Midbrain (tissue), 1 donor: ENCODE data around the gene GAS5.
"Not testable (repeated sequence)": the region's sequence is repeated elsewhere in the genome, so short reads cannot be mapped to it uniquely, and the experiment has no call there.

Experiments
- DNase-seq: peaks from one replicate; lab custom pipeline; 2025; lab: John Stamatoyannopoulos, UW

The GAS5 gene

DNA sequence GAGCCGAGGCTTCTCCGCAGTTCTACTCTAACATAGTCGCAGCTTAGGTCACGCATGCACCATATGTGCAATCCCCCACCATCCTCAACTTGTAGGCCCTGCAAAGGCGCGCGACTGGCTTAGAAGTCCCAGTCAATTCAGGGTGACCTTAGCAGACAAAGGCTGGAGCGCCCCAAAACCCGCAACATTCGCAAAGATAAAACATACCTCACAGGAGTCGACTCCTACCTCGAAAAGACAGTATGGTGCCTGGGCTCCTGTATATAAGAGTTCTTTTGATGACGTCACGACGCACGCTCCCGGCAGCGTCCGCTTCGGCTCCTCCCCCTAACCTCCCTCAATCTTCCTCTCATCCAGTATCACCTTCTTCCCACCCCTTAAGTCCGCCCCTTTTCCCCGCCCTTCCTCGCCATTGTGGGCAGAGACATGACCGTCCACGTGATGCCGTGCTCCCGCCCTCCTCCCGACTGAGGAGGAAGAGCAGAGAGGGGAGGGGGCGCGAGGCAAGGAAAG lies at the start of gene GAS5:
GAS5 (minus strand) TSS at position 237 of the 513 bp plus-strand sequence.
- peak; percentile 99 for DNase-seq

- DNase-seq: no peak
Observed at GRCh38 chr1:173917149-173917548, 49.4 kb upstream of the GAS5 start, which contains the start of gene SERPINC1. SERPINC1 (minus strand) TSS chr1:173917327; CDS start chr1:173917259, 68 bp downstream.

DNA sequence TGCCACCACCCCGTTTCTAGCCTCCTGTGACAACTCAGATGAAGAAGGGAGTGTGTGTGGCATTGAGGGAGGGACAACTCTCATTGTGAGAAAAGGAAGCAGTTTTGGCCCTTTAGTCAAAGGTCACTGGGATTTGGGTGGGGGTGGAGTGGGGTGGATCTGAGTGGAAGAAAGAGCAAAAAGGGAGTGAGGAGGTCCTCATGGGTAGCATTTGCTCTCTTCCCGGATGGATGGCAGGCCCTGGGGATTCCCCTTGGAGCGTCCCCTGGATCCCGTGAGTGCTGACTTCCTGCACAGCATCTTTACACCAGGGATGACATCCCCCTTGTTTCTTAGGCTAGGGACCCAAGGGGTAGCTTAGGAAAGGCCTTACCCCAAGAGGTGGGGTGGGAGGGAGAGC lies 48.9 kb upstream of the GAS5 start:
- no peak for DNase-seq

GRCh38 chr1:173915596-173915995 lies 47.8 kb upstream of the GAS5 start:
- DNase-seq: no peak

DNA sequence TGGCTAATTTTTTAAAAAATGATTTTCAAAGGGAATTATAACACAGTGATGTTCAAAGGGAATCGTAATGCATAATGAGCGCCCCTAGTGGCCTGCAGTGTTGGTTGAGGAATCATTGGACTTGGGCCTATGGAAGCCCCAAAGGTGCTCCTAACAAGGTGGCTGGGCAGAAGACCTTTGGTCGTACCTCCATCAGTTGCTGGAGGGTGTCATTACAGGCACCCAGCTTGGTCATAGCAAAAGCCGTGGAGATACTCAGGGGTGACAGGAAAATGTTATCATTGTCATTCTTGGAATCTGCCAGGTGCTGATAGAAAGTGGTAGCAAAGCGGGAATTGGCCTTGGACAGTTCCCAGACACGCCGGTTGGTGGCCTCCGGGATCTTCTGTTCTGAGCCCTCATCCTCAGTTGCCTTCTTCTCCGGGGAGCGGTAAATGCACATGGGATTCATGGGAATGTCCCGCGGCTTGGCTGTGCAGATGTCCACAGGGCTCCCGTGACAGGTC lies 46.6 kb upstream of the GAS5 start:
- no peak for DNase-seq

GRCh38 chr1:173913111-173913510 lies 45.3 kb upstream of the GAS5 start:
- DNase-seq: no peak

GRCh38 chr1:173903827-173904531 lies 36.2 kb upstream of the GAS5 start:
- DNase-seq: no peak

DNA sequence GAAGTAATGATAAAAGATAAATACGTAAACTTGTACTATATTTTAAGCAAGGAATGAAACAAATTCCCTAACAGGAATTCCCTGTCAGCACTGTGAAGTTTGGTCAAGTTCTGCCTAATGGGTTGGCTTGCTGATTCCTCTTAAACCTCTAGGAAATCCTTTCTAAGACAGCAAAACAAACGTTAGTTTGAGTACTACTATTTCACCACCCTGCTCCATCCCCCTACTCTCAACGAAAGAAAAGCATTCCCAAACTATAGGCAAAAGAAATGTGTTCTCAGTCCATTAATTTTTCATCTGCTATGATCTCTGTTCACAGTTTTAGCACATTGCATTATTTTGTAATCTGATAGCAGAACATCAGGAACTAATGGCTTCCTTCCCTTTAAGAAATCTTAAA lies 33.2 kb upstream of the GAS5 start:
- DNase-seq: no peak

DNA sequence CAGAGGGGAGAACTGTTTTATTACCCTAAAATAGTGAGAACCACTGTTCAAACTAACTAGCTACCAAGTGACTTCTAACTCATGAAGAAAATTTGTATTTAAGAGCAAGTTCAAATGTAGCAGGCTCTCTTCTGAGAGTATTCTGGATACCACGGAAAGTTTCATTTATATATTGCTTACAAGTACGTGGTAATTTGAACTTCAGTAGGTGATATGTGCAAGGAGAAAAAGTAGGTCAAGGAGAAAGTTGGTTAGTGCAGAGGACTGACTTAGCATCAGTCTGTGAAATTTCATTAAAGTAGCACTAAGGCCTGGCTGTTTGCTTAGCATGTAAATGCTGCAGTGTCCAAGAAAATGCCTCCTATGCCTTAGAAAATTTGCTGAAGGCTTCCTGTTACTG lies 32.6 kb upstream of the GAS5 start:
- no peak for DNase-seq

DNA sequence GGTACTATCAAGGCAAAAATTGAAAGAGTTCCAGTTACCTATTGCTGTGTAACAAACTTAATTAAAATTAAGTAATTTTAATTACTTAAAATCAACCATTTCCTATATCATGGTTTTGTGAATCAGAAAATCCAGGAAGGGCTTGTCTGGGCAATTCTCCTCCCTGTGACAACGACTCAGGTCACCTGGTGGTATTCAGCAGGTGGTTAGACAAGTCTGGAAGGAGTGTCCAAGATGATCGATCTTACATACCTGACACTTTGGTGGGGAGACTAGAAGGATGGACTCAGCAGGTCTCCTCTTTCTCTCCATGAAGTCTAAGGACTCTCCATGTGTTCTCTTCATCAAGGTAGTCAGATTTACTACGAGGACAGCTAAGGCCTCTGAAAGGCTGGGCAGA lies 26.4 kb upstream of the GAS5 start:
- DNase-seq: no peak

- DNase-seq: no peak
Observed at GRCh38 chr1:173893611-173894010, 25.8 kb upstream of the GAS5 start.

DNA sequence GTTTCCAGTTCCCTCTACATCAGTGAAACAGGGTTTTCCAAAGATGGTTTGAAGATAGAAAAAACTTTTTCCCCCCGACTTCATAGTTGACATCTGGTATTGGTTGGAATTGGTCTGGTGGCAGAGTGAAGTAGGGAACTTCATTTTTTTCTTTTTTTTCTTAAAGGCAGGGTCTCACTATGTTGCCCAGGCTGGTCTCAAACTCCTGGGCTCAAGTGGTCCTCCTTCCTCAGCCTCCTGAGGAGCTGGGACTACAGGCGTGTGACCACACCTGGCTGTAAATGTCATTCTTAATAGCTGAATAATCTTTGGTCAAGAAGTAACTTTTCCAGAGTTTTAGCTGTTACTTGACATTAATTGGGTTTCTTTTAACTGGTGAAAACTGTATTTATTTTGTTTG lies 22.1 kb upstream of the GAS5 start:
- DNase-seq: no peak

DNA sequence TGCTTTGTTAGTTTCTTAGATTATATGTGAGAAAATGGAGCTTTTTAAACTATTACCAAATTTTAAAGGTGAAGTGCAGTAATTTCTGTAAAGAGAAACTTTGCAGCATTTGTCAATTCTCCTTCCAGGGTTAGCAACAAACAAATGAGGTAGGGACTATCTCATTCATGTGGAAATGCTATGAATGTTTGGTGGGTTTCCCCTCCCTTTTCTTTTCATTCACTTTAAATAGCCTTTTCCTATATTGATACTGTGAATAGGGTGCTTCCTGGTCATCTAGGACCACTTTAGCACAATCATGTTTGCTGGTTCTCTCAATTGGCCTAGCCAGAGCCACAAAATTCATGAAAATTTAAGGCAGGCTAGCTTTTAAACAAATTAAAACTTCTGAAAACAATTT lies 21.0 kb upstream of the GAS5 start:
- DNase-seq: no peak

GRCh38 chr1:173887627-173888026 lies 19.8 kb upstream of the GAS5 start:
- no peak for DNase-seq

- no peak for DNase-seq
Observed at GRCh38 chr1:173886746-173887611, 19.2 kb upstream of the GAS5 start.

DNA sequence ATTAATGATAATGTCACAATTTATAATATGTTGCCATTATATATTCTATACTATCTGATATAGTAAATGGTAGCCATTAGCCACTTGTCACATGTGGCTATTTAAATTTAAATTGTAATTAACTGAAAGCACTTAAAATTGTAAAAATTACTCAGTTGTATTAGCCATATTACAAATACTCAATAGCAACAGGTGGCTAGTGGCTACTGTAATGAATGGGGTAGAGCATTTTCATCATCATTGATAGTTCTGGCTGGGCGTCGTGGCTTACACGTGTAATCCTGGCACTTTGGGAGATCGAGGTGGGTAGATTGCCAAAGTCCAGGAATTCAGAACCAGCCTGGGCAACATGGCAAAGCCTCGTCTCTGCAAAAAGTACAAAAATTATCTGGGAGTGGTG lies 16.9 kb upstream of the GAS5 start:
- DNase-seq: no peak

DNA sequence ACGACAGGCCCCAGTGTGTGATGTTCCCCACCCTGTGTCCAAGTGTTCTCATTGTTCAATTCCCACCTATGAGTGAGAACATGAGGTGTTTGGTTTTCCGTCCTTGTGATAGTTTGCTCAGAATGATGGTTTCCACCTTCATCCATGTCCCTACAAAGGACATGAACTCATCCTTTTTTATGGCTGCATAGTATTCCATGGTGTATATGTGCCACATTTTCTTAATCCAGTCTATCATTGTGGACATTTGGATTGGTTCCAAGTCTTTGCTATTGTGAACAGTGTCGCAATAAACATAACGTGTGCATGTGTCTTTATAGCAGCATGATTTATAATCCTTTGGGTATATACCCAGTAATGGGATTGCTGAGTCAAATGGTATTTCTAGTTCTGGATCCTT lies 13.3 kb upstream of the GAS5 start:
- DNase-seq: not testable (repeated sequence)

GRCh38 chr1:173878251-173878650 lies 10.5 kb upstream of the GAS5 start:
- DNase-seq: no peak

- DNase-seq: no peak
Observed at GRCh38 chr1:173876732-173877131, 8.9 kb upstream of the GAS5 start.

- DNase-seq: no peak
Observed at GRCh38 chr1:173871500-173871899, 3.7 kb upstream of the GAS5 start.

- DNase-seq: no peak
Observed at GRCh38 chr1:173871091-173871490, 3.3 kb upstream of the GAS5 start.

DNA sequence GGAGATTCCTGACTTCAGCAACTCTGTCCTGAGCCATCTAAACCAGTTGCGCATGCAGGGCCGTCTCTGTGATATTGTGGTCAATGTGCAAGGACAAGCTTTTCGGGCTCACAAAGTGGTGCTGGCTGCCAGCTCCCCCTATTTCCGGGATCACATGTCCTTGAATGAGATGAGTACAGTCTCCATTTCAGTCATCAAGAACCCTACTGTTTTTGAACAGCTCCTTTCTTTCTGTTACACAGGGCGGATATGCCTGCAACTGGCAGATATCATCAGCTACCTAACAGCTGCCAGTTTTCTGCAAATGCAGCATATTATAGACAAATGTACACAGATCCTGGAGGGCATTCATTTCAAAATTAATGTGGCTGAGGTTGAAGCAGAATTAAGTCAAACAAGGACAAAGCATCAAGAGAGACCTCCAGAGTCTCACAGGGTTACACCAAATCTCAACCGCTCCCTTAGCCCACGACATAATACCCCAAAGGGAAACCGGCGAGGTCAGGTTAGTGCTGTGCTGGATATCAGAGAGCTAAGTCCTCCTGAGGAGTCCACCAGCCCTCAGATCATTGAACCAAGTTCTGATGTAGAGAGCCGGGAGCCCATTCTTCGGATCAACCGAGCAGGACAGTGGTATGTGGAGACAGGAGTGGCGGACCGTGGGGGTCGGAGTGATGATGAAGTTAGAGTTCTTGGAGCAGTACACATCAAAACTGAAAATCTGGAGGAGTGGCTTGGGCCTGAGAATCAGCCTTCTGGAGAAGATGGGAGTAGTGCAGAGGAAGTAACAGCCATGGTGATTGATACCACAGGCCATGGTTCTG lies 2.7 kb upstream of the GAS5 start:
- DNase-seq: peak; percentile 27
